GM10248 (cell line): Measurements from ENCODE around the gene ZBTB45.
"Not testable (repeated sequence)": the region's sequence is repeated elsewhere in the genome, so short reads cannot be mapped to it uniquely, and the experiment has no call there.

Experiments
- CTCF ChIA-PET: fragments of 300-600 bp; sonication (Branson Sonifier 250); formaldehyde crosslinking; extraction: SDS; loops from one replicate; lab custom pipeline; 2021; ENCODE audit warnings: antibody characterized with exemption; lab: Yijun Ruan, JAX
- POLR2A ChIA-PET: fragments of 350-650 bp; sonication (Branson Sonifier 250); formaldehyde crosslinking; extraction: SDS; loops from one replicate; lab custom pipeline; 2020; ENCODE audit warnings: antibody characterized with exemption; lab: Yijun Ruan, JAX
- DNase-seq: peaks from one replicate; pipeline ENCODE4 v3.0.0; 2012; ENCODE audit errors: extremely low spot score
- TF ChIP-seq, protein P1 (sequence below): IDR thresholded peaks from 2 replicates; pipeline ENCODE4 v1.5.1; 2012; ENCODE audit warnings: mild to moderate bottlenecking, low read depth; ENCODE audit errors: extremely low read depth, missing control alignments, control extremely low read depth

Gene ZBTB45

DNA sequence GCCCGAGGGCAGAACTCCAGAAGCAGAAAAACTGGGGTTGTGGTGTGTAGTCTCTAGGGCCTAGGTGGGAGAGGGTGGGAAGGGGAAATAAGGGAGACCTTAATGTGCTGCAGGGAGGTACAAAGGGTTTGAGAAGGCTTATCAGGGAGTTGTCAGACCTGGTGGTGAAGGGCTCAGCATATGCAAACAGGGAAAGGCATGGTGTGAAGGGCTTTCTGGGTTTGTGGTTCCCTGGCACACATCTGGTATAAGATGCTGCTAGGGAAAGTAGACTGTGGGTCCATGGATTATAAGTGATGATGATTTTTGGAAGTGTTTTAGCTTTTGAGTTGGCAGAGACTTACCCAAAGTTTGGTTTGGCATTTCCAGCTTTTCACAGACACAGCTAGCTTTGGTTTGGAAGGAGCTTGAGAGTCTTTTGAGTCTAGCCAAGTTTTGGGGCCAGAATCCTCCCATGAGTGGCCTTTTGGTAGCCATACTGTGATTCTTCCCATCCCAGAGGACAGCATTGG, 26.5 kb upstream of the ZBTB45 start:
- ChIA-PET CTCF (interaction anchor here (2.2 to 2.3 kb wide), 2 partner anchors 8 to 32 kb away, joined by 9 to 12 read pairs; partner anchors contain the start of gene CHMP2A), POLR2A (interaction anchor here (0.9 to 2.9 kb wide), 2 partner anchors 8 to 29 kb away, joined by 3 to 32 read pairs; partner anchors contain the start of gene CHMP2A)
- DNase-seq, result no peak

DNA sequence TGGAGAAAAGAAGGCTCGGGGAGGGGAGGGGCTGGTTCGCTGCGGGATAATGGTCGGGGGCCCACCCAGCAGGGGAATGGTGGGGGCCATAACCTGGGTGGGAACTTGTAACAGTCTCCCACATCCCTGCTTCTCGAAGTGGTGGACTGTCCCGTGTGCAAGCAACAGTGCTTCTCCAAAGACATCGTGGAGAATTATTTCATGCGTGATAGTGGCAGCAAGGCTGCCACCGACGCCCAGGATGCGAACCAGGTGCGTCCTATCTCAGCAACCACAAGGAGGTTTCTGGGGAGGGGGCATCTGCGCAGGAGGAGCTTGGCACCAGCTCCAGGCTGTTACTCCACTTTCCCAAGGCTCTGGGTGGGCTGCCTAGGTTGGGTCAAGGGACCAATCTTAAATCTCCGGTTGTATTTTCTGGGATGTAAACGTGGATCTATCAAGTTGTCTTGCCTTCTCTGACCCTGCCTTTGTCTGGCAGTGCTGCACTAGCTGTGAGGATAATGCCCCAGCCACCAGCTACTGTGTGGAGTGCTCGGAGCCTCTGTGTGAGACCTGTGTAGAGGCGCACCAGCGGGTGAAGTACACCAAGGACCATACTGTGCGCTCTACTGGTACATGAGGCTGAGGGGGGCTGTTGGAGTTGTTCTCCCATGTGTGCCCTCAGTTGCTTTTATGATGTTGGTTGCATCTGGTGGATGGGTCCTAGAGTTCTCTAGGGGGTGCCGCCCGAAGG, 25.8 kb upstream of the ZBTB45 start:
- TF ChIP-seq, protein P1, sequence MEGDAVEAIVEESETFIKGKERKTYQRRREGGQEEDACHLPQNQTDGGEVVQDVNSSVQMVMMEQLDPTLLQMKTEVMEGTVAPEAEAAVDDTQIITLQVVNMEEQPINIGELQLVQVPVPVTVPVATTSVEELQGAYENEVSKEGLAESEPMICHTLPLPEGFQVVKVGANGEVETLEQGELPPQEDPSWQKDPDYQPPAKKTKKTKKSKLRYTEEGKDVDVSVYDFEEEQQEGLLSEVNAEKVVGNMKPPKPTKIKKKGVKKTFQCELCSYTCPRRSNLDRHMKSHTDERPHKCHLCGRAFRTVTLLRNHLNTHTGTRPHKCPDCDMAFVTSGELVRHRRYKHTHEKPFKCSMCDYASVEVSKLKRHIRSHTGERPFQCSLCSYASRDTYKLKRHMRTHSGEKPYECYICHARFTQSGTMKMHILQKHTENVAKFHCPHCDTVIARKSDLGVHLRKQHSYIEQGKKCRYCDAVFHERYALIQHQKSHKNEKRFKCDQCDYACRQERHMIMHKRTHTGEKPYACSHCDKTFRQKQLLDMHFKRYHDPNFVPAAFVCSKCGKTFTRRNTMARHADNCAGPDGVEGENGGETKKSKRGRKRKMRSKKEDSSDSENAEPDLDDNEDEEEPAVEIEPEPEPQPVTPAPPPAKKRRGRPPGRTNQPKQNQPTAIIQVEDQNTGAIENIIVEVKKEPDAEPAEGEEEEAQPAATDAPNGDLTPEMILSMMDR, result no peak
- ChIA-PET CTCF (interaction anchor here (2.2 to 2.3 kb wide), 2 partner anchors 9 to 31 kb away, joined by 9 to 12 read pairs; partner anchors contain the start of gene CHMP2A), POLR2A (interaction anchor here (0.9 to 2.9 kb wide), 3 partner anchors 9 to 30 kb away, joined by 3 to 32 read pairs (median 3); partner anchors contain the start of gene CHMP2A)
- DNase-seq, result no peak

More for the DNA sequence above, 26.5 kb upstream of the ZBTB45 start:
- TF ChIP-seq, protein P1, result no peak

DNA sequence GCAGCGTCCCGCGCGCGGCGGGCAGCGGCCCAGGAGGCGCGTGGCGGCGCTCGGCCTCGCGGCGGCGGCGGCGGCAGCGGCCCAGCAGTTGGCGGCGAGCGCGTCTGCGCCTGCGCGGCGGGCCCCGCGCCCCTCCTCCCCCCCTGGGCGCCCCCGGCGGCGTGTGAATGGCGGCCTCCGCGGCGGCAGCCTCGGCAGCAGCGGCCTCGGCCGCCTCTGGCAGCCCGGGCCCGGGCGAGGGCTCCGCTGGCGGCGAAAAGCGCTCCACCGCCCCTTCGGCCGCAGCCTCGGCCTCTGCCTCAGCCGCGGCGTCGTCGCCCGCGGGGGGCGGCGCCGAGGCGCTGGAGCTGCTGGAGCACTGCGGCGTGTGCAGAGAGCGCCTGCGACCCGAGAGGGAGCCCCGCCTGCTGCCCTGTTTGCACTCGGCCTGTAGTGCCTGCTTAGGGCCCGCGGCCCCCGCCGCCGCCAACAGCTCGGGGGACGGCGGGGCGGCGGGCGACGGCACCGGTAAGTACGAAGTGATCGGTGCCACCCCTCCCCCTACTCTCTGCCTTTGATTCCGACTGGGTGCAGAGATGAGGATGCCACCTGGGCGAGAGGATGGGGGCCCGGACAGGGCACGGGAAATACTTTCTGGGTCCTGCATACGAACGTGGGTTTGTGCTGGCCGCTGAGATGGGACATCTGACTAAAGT, 25.1 kb upstream of the ZBTB45 start:
- CTCF ChIA-PET, result interaction anchor here (1.9 to 2.3 kb wide), 2 partner anchors 10 to 25 kb away, joined by 12 to 23 read pairs; partner anchors contain the start of genes CHMP2A and ZBTB45
- DNase-seq, result peak; percentile 90
- POLR2A ChIA-PET, result interaction anchor here (0.5 to 2.9 kb wide), 6 partner anchors 9 to 51 kb away, joined by 3 to 32 read pairs (median 4); partner anchors contain the start of gene CHMP2A
- TF ChIP-seq, protein P1, result no peak

DNA sequence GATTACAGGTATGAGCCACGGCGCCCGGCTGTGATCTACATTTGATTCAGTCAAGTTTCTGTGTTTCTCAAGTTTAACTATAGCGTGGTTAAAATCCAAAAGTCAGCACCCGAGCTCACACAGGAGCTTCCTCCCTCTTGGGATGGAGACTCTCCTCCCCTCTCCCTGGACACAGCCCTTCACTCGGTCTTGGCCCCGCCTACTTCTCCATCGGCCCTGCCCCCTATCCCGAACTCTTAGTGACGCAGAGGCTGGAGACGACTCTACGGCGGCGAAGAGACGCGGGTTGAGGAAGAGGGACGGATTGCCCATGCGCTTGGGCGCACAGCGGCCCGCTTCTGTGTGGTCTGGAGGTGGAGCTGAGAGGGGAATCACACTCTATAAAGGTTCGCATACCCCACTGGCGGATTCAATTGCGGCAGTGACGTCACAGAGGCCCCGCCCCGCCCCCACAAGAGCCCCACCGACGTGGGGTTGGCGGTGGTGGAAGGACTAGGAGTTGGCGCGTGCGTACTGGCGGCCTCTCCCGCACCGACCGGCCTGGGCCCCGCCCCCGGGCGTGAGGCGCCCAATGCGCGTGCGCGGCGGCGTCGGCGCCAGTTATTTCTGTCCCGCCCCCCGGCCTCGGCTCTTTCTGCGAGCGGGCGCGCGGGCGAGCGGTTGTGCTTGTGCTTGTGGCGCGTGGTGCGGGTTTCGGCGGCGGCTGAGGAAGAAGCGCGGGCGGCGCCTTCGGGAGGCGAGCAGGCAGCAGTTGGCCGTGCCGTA, 24.4 kb upstream of the ZBTB45 start, which contains the start of gene TRIM28:
Gene TRIM28, plus strand, starts transcription at position 239 of the 765 bp plus-strand sequence. CDS start 694 bp downstream, outside the sequence.
- ChIA-PET POLR2A (interaction anchor here (0.5 to 2.9 kb wide), 7 partner anchors 10 to 240 kb away, joined by 3 to 32 read pairs (median 4); partner anchors contain the start of genes CHMP2A and ZBTB45), CTCF (interaction anchor here (1.0 to 2.3 kb wide), 4 partner anchors 10 to 37 kb away, joined by 3 to 23 read pairs (median 9); partner anchors contain the start of genes CHMP2A and ZBTB45)
- peak; percentile 100 for DNase-seq
- TF ChIP-seq, protein P1, result no peak

DNA sequence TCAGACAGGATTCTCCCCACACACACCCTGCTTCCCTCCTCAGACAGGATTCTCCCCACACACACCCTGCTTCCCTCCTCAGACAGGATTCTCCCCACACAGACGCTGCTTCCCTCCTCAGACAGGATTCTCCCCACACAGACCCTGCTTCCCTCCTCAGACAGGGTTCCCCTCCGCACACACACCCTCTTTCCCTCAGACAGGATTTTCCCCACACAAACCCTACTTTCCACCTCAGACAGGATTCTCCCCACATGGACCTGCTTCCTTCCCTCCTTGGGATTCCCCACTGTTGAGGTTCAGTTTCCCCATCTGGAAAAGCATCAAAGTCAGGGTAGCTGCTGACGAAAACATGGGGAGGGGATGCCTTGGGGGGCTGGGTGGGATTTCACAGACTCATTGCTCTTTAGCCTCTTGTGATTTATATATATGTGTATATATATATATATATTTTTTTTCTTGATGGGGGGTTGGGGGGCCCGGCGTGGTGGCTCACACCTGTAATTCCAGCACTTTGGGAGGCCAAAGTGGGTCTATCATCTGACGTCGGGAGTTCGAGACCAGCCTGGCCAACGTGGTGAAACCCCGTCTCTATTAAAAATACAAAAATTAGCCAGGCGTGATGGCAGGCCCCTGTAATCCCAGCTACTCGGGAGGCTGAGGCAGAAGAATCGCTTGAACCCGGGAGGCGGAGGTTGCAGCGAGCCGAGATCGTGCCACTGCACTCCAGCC, 23.2 kb upstream of the ZBTB45 start:
- CTCF ChIA-PET, result interaction anchor here (1.1 to 1.9 kb wide), 2 partner anchors 23 to 29 kb away, joined by 6 to 23 read pairs; partner anchors contain the start of gene ZBTB45
- POLR2A ChIA-PET, result interaction anchor here (0.8 kb wide), 1 partner anchor 239 kb away, joined by 4 read pairs; no protein-coding TSS in a partner anchor
- DNase-seq, result not testable (repeated sequence)

DNA sequence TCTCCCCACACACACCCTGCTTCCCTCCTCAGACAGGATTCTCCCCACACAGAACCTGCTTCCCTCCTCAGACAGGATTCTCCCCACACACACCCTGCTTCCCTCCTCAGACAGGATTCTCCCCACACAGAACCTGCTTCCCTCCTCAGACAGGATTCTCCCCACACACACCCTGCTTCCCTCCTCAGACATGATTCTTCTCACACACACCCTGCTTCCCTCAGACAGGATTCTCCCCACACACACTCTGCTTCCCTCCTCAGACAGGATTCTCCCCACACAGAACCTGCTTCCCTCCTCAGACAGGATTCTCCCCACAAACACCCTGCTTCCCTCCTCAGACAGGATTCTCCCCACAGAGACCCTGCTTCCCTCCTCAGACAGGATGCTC, 19.6 kb upstream of the ZBTB45 start:
- DNase-seq, CTCF ChIA-PET, POLR2A ChIA-PET: not testable (repeated sequence)
